KBM-7 (cell line): ENCODE results near the gene PCP2.
A peak's percentile ranks its signal among the peaks of the same experiment; 100 is the strongest.

Experiments
- DNase-seq: peaks from one replicate; pipeline ENCODE4 v3.0.0-alpha.2; 2015
- in situ Hi-C: fragments of 300-500 bp; cut with MboI; formaldehyde crosslinking; loops from 2 replicates; pipeline ENCODE4 v1.14.3; 2020; ENCODE audit warnings: low sequenced_read_pairs, low pct_unique_long_range_greater_than_20kb, mixed read lengths

The PCP2 gene

DNA sequence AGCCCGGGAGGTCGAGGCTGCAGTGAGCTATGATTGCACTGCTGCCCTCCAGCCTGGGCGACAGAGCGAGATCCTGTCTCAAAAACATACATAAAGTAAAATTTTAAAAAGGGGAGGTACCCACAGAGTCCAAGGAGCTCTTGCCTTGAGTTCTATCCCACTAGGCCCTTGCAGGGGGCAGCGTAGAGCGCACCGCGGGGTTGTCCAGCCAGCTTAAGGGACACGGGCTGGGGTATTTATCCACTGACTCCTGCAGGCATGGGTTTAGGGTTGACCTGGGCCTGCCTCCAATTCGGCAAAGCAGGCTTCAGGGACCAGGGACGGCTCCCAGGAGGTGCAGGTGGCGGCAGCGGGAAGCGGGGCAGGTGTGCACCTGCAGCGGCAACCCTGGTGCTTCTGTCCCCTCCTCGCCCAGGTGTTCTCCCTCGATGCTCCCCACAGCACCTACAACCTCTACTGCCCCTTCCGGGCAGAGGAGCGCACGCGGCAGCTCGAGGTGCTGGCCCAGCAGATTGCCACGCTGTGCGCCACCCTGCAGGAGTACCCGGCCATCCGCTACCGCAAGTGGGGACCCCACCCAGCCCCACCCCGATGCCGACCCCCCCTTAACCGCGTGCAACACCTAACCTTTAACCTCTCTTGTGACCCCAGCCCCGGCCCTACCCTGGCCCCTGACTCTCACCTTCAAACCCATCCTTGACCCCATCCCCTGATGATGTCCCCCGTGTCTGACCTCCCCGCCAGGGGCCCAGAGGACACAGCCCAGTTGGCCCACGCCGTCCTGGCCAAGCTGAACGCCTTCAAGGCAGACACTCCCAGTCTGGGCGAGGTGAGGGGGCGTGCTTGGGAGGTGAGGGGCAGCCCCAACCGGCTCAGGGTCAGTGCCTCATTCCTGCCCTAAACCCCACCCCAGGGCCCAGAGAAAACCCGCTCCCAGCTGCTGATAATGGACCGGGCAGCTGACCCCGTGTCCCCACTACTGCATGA is 8.1 kb upstream of the PCP2 start:
- DNase-seq, result no peak
- in situ Hi-C loops, result no loop called here

DNA sequence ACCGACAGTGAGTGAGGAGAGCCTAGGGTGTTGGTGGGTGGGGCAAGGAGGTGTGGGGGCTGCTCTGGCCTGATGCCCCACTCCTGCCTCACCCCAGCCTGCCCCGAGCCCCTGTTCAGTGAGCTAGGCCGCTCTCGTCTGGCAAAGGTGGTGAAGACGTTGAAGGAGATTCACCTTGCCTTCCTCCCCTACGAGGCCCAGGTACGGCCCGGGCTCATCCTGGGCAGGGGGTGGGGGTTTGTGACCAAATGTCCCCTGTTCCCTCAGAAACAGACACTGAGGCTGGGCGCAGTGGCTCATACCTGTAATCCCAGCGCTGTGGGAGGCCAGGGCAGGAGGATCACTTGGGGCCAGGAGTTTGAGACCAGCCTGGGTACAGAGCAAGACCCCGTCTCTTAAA is 7.3 kb upstream of the PCP2 start:
- in situ Hi-C loops, result no loop called here
- no peak for DNase-seq

DNA sequence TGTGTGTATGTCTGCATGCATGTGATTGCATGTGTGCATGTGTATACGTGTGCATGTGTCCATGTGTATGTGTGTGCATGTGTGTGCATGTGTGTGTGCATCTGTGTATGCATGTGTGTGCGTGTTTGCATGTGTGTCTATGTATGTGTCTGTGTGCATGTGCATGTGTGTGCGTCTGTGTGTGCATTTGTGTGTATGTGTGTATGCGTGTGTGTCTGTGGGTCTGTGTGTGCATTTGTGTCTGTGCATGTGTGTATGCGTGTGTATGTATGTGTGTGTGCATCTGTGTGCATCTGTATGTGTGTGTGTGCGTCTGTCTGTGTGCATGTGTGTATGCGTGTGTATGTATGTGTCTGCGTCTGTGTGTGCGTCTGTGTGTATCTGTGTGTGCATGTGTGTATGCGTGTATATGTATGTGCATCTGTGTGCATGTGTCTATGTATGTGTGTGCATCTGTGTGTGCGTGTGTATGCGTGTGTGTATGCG is 6.4 kb upstream of the PCP2 start:
- in situ Hi-C loops, result no loop called here
- no peak for DNase-seq

DNA sequence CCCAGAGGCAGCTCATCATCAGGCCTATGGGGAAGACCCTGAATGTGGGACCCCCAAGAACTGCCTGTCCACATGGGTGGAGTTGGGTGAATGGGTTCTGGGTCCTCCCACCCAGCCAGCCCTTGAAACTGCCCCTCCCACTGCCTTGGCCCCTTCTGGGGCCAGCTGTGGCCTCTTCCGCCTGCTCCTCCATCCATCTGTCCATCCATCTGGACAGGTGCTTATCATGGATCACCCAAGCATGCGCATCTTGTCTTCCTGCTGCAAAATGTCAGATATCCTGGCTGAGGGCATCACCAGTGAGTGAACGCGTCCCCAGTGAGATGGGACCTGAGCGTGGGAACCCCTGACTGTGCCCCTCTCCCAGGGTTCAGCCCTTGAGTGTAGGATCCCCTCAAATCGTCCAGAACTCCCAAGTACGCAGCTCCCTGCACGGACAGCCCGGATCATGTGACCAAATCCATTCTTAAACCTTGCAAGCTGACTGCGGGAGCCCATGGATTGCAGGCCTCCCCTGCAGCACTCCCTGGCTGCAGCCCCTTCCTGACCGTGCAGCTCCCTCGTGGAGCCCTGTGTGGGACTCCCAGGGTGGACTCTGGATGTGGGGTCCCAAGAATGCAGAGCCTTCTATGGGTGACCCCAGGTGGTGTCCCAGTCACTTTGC is 5.4 kb upstream of the PCP2 start:
- in situ Hi-C loops, result no loop called here
- DNase-seq, result no peak

DNA sequence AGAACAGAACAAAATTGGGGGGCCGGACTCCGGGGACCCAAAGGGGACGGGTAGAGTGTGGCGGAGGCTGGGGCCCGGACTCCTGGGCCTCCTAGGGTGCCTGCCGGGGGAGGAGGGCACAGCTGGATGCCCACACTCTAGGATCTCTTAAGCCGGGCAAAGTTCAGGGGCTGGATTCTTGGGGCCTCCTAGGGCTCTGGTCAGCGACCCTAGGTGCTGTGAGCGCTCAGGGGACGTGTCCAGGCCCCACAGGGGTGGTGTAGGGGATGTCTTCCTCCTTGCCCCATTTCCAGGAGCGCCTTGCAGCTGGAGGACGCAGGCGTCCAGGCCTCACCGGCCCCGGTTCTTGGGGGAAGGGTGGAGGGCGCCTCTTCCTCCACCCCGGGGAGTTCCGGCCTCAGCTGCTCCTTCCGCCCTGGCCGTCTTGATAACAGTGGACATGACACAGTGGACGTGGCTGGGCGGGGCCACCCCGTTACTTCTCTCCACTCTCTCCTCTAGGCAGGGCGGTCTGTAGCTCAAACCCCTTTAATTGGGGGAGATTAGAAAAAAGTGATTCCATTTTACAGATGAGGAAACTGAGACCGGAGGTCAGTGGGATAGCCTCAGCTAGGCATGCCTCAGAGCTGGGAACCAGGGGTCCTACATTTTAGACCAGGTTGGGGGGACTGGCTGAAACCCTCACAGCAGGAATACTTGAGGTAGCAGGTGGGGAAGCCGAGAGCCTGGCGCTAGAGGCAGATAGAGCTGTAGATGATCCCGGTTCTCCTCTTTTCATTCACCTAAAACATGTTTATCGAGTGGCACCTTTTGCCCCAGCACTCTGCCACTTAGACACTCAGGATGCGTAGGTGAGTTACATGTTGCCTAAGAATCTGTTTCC is 4.1 kb upstream of the PCP2 start:
- in situ Hi-C loops, result no loop called here
- DNase-seq, result no peak

DNA sequence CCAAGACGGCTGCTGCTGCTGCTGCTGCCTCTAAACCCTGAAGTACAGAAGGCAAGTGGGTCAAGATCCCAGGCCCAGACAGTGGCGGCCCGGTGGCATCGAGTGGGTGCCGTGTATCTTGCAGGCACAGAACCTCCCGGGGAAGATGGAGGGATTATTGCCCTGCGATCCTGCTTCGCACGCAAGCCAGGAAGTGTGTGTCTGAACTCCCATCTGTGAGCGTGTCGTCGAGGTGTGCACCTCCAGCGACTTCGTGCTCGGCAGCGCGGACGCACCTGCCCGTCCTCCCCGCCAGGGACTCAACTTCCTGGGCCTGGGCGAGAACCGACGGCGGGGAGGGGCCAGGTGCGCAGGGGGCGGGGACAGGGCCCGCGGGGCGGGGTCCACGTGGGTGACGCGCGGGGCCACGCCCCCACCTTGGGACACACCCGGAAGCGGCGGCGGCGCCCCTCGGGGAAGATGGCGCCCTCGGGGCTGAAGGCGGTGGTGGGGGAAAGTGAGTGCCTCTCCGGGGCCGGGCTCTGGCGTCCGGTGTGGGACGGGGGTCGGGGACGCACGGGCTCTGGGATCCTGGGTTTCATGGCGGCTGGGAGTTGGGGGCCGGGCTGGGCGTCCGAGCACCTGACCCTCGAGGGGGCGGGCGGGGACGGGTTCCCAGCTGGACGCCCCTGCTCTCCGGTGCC is 3.3 kb upstream of the PCP2 start, which contains the start of gene STXBP2:
Gene STXBP2 (plus strand): TSS at position 420 of the 683 bp plus-strand sequence. CDS start 40 bp downstream, at position 460.
- DNase-seq, result no peak
- in situ Hi-C loops, result no loop called here

DNA sequence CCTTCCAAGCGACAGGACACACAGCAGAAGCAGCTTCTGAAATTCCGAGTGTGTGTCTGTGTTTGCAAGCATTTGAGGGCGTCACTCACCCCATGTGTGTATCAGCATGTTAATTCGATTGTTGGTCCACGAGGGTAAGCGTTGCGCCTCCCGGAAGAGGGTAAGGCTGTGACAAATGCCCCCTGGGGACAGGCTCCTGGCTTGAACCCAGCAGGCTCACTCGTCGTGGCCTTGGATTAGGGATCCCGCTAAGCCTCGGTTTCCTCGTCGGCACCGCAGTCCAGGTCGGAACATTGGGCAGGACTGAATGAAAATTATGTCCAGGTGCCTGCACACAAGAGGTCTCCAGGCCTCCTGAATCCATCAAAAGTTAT is 2.8 kb upstream of the PCP2 start:
- in situ Hi-C loops, result no loop called here
- DNase-seq, result no peak

DNA sequence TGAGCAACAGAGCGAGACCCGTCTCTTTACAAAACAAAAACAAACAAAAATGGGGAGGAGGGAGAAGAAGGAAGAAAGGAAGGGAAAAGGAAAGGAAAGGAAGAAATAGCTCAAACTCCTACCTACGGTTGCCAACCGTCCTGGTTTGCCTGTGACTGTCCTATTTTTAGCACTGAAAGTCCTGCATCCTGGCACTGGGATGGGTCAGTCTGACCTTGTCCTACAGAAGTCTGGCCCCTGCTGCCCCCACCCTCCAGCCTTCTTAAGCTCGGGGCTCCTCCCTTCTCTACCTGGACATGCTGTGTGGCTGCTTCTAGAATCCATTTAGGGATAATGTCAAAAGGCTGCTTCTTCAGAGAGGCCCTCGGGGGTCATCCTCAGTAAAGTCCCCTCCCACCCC is 2.2 kb upstream of the PCP2 start:
- in situ Hi-C loops, result no loop called here
- no peak for DNase-seq

DNA sequence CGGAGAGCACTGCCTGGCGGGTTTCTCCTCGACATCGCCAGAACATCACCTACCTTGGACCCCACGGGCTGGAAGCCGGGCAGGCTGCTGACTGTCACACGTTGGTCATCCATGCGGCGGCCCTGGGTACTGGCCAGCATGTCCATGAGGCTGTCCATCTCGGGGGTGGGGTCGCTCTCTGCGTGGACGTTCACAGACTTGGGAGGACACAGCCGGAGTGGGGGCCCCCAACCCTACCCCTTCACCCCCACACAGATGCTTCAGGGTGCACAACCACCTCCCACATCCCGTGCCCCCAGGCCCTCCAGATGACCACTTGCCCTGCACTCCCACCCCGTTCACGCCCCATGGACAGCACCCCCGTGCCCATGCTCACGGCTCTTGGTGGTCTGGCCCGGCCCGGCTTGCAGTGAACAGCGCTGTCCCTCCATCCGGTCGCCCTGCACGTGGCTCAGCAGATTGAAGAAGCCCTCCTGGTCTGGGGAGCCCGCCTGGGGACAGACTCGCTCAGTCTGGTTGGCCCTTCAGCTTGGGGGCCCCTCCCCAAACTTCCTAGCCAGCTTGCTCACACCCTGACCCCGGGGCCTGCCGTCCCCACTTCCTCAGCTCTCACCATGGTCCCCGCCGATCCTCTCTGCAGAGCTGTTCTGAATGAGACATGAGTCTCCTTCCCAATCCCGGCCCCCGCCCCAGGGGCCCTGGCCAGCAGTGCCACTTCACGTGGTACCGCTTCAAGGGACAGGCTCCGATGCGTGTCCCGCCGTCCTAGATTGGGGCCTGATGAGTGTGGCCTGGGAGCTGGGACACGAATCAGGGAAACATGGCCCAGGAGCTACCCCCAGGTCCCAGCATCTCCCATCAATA is 947 bp downstream of the PCP2 start:
- no peak for DNase-seq
- in situ Hi-C loops, result no loop called here

DNA sequence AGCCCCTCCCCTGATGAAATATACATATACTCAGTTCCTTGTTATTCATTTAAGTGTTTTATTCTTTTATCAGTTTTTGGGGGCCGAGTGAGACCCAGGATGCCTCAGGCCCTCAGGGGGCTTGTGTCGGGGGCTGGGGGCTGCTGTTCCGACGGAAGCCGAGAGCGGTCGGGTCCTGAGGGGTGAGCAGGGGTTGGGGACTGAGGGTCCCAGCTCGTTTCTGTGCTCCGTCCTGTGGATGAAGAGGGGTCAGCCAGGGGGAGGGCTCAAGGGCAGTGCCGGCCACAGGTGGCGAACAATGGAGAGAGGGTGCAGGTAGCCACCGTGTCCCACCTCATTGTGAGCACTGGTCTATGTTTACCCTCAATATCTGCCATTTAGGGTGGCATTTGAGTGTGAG is 1.9 kb downstream of the PCP2 start:
- in situ Hi-C loops, result no loop called here

DNA sequence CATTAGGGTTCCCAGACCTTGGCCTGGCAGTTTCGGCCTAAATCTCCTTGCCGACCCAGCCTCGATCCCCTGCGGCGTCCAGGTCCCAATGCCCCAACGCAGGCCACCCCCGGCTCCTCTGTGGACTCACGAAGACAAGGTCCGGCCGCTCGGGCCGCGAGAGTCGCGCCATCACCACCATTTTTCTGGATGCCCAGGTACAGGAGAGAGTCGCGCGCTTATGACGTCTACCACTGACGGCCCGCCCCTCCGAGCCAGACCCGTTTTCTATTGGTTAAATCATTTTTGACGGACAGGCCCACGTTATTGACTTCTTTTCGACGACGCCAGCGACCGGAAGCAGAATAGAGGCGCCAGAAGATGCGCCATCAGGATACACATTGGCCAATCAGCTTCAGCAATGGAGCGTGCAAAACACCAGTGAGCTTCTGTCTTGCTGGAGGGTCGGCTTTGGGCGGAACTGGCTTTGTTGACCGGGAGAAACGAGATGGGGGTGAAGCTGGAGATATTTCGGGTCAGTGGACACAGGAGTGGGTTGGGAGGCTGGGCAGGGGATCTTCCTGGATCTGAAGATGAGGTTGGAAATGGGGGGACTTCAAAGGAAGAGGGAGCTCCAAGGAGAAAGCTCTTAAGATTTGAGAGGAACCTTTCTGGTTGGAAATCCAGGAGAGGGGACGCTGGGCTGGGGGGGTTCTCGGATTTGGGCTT is 4.0 kb downstream of the PCP2 start, which contains the start of the genes PET100 and XAB2:
Gene PET100 (plus strand): TSS at position 447 of the 708 bp plus-strand sequence. CDS start 41 bp downstream, at position 488.
Gene XAB2 (minus strand): TSS at position 199 of the 708 bp plus-strand sequence. CDS start 18 bp downstream, at position 181.
- peak; percentile 99 for DNase-seq
- in situ Hi-C loops, result no loop called here

More for the DNA sequence above, 1.9 kb downstream of the PCP2 start:
- DNase-seq, result no peak

DNA sequence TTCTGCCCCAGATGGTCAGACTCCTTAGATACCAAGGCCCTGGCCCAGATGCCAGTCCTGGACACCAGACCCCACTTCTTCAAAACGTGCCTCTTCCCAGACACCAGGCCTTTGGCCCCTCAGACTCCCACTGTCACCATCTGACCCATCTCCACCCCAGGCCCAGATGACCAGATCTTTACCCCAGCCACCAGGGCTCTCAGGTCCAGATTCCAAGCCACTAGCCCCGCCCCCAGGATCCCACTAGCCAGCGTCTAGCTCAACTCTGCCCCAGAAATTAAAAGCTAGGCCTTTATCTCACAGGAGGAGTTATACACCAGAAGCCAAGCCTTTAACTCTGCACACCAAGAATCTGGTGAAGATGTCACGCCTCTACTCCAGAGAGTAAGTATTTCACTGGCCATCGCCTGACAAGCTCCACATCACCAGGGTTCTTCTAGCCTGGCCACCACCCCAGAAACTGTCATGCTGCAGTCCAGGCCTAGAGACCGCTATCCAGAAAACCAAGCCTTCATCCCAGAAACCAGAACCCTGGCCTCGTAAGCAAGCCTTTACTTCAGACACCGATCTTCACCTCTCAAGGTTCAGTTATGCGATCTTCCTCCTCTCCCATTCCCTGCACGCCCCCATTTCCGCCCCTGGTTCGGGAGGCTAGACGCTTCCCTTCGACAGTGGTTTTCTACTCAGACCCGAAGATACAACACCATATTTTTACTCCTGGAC is 4.8 kb downstream of the PCP2 start:
- no peak for DNase-seq
- in situ Hi-C loops, result no loop called here

DNA sequence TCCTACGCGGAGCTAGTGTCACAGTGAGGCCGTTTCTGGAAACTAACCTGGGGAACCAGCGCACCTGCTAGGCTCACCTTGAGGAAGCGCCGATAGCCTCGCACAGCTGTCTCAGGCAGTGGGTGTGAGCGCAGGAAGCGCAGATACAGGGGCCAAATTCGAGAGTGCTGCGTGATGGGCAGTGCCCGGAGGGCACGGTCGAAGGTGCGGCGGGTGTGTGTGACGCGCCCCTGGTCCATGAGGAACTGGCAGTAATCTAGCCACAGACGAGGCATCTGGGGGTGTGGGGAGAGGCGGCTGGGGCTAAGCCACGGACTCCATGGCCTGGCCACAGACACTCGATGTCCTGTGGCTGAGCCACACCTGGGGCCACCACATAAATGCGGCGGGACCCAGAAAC is 6.4 kb downstream of the PCP2 start:
- DNase-seq, result no peak
- in situ Hi-C loops, result no loop called here

DNA sequence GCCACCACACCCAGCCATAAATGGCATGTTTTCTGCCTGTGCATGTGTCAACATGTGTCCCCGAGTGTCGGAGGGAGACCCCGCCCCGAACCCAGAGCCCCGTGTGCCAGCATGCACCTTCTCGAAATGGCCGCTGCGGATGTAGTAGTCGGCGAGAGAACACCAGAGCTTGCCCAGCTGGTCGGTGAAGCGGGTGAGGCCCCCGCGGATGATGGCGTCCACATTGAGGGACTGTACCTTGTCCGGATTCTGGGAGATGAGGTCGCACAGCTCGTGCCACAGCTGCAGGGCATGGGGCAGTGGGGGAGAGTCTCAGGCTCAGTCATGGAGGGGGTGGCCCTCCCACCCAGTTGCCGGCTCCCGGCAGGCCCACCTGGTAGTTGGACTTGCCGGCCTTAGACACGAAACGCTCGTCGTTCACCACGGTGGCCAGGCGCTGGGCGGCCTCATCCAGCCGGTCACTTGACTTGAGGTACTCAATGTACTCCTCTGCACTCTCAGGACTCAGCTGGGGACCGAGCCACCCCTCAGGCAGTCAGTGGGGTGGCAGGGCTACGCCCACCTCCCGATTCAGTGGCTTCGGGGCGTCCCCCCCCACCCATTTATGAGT is 7.7 kb downstream of the PCP2 start:
- in situ Hi-C loops, result no loop called here
- no peak for DNase-seq

DNA sequence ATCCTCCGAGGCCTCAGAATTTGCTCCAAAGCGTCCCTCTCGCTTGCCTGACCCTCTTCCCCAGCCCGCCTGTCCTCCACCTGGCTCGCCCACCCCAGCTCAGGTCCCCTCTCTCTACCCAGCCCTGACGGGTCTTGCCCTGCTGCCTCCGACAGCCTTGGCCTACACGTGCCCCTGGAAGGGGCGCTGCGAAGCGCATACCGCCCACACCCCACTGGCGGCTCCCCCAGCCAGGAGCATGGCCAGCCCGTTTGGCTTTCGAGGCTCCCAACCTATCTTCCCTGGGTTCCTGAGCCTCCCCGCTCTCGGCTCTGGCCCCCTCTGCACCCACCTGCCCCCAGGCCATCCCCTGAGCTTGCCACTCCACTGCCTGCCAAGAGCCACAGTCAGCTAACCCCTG is 8.7 kb downstream of the PCP2 start:
- no peak for DNase-seq
- in situ Hi-C loops, result no loop called here
